Activated T-cell treated with anti-CD3 and anti-CD28 coated beads, Interleukin-2, amount 50 U/mL, for 4 hours (primary cell): ENCODE data around the gene SSBP3. TPM values are rescaled to one million over a fixed set of nuclear protein-coding genes. Genes with fewer than 3 reads are reported as not detected.

Experiments used
- ATAC-seq, 2 donors: fragments of 200-7000 bp; cut with Tn5 transposase; one replicate each; pipeline ENCODE4 v1.10.0; 2021
- DNase-seq: peaks from one replicate; pipeline ENCODE4 v3.0.0-alpha.2; 2020
- H3K27me3 Mint-ChIP-seq: one replicate; pipeline ENCODE4 v1.8.0; 2021; ENCODE audit warnings: low read depth, mixed read lengths
- H3K36me3 Mint-ChIP-seq: one replicate; pipeline ENCODE4 v1.8.0; 2022; ENCODE audit warnings: mixed read lengths; ENCODE audit not compliant: insufficient read depth
- H3K4me1 Mint-ChIP-seq: one replicate; pipeline ENCODE4 v1.8.0; 2021; ENCODE audit warnings: low read depth, mixed read lengths
- H3K4me3 Mint-ChIP-seq: one replicate; pipeline ENCODE4 v1.8.0; 2021; ENCODE audit warnings: mild to moderate bottlenecking, moderate library complexity, mixed read lengths
- H3K9me3 Mint-ChIP-seq: one replicate; pipeline ENCODE4 v1.8.0; 2021; ENCODE audit warnings: mixed read lengths
- total RNA-seq, 3 donors: library from RNA; stranded (reverse); gene quantifications; one replicate each; pipeline ENCODE4 v1.2.1, GENCODE V29; 2021

The SSBP3 gene
- total RNA-seq, 3 donors from 2014 or later = 36.2 to 39.1 (median 37.5) TPM

- Mint-ChIP-seq H3K9me3 (no peaks in the 10 kb centered on the region), H3K4me1 (peaks cover 76% of the 10 kb centered on the region), H3K27me3 (no peaks in the 10 kb centered on the region), H3K36me3 (peaks cover 13% of the 10 kb centered on the region), H3K4me3 (no peak overlapping the region)
- ATAC-seq = no peak
- DNase-seq = no peak
These were observed 29.0 kb downstream of the SSBP3 start for GRCh38 chr1:54377040-54377691.

DNA sequence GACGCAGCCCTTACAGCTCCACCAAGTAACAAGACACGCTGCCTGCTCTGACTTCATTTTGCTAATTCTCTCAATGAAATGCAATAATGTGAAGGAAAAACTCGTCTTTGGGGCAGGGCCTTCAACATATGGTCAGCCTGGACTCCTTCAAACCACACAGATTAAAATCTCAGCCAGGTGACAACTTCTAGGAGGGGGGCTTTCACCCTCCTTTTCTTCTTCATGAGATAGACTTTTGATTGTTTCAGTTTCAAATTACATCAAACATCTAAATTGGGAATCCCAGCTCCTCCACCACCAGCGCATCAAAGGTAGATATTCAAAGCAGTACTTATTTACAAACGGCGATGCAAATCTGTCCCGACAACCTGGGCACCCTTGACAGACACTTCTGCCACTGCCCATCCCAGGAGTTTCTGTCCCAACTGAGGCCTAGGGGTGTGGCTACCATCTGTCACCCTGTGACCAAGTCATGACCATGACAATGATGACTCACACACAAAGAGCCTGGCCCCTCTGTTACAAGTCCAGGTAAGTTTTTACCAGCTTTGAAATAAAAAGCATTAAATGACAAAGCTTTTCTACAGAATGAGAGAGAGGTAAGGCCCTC lies 29.7 kb downstream of the SSBP3 start:
- Mint-ChIP-seq H3K27me3 (no peaks in the 10 kb centered on the region), H3K36me3 (peaks cover 12% of the 10 kb centered on the region), H3K4me1 (peaks cover 77% of the 10 kb centered on the region), H3K4me3 (no peak overlapping the region), H3K9me3 (no peaks in the 10 kb centered on the region)
- peak; percentile 73 to 75 for ATAC-seq
- DNase-seq = no peak

DNA sequence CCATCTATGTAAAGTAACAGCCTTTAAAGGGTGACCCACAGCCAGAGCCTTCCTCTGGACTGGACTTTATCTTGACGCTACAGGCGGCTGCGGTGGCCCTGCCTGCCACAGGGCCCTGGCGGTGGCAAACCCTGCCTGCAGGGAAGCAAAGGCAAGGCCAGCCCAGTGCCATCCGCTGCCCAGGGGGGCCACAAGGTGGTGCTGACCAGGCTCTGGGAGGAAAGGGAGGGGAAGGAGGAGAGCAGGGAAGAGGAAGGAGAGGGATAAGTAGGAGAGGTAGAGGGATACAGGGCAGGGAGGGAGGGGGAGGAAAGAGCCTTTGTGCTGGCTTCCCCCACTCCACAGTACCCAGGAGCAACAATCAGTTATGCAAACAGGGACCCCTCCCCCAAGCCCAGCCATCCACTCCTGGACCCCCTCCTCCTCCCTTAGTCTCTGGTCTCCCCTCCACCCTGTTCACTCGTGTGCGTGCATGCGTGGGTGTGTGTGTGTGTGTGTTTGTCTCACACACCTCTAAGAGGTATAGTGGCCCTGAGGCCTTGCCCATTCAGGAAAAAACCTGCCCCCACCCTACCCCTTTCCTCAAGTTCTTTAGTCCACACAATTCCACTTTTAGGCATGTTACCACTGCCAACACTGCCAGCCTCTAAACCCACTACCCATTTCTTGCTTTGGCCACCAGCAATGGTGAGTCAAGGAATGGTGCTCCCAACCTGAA lies 30.3 kb downstream of the SSBP3 start:
- DNase-seq (no peak), ATAC-seq (no peak)
- Mint-ChIP-seq H3K9me3 (no peaks in the 10 kb centered on the region), H3K4me3 (no peak overlapping the region), H3K4me1 (peaks cover 74% of the 10 kb centered on the region), H3K27me3 (no peaks in the 10 kb centered on the region), H3K36me3 (peaks cover 10% of the 10 kb centered on the region)

DNA sequence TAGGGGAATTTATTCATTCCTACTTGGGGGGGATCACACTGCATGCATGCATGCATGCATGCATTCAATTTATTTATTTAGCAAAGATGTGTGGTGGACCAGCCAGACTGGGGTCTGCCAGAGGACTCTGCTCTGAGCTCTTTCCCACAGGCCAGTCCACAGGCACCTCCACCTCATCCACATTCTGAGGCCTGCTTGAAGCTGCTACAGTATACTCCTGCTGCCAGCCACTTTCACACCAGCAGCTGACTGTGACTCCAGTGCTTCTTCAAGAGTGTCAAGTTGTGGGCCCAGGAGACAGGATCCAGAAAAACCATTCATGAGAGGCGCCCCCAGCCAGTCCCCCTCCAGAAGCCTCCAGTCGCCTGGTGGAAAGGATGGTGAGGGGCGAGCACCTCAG lies 30.9 kb downstream of the SSBP3 start:
- H3K4me1 Mint-ChIP-seq = peaks cover 68% of the 10 kb centered on the region
- H3K4me3 Mint-ChIP-seq = no peak overlapping the region
- ATAC-seq = no peak
- H3K27me3 Mint-ChIP-seq = no peaks in the 10 kb centered on the region
- DNase-seq = no peak
- H3K9me3 Mint-ChIP-seq = no peaks in the 10 kb centered on the region
- peaks cover 10% of the 10 kb centered on the region for H3K36me3 Mint-ChIP-seq

- H3K4me3 Mint-ChIP-seq = no peak overlapping the region
These were observed 31.4 kb downstream of the SSBP3 start for GRCh38 chr1:54374766-54375165.

GRCh38 chr1:54372978-54373377 lies 33.2 kb downstream of the SSBP3 start:
- no peak for DNase-seq
- H3K9me3 Mint-ChIP-seq = no peaks in the 10 kb centered on the region
- no peak overlapping the region for H3K4me3 Mint-ChIP-seq
- ATAC-seq = no peak
- peaks cover 5% of the 10 kb centered on the region for H3K36me3 Mint-ChIP-seq
- peaks cover 50% of the 10 kb centered on the region for H3K4me1 Mint-ChIP-seq
- no peaks in the 10 kb centered on the region for H3K27me3 Mint-ChIP-seq

More at GRCh38 chr1:54374766-54375165, 31.4 kb downstream of the SSBP3 start:
- peaks cover 64% of the 10 kb centered on the region for H3K4me1 Mint-ChIP-seq
- no peak for DNase-seq
- H3K36me3 Mint-ChIP-seq = peaks cover 8% of the 10 kb centered on the region
- no peaks in the 10 kb centered on the region for H3K27me3 Mint-ChIP-seq
- no peaks in the 10 kb centered on the region for H3K9me3 Mint-ChIP-seq
- no peak for ATAC-seq

DNA sequence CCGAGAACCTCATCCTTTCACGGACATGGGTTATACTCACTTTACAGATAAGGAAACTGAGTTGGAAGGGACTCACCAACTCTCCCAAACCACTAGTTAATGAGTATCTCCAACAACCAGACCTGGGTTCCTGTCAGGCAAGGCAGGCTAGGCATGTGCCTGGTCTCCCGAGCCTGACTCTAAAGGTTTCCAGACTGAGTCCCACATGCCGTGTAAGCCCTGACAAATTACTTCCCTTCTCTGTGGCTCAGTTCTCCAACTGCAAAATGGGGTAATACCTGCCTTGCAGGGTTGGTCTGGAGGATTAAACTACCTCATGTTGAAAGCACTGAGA lies 34.3 kb downstream of the SSBP3 start:
- H3K4me3 Mint-ChIP-seq = no peak overlapping the region
- no peaks in the 10 kb centered on the region for H3K9me3 Mint-ChIP-seq
- ATAC-seq (no peak), DNase-seq (no peak)
- H3K27me3 Mint-ChIP-seq = no peaks in the 10 kb centered on the region
- peaks cover 5% of the 10 kb centered on the region for H3K36me3 Mint-ChIP-seq
- H3K4me1 Mint-ChIP-seq = peaks cover 41% of the 10 kb centered on the region

GRCh38 chr1:54371038-54371941 lies 34.9 kb downstream of the SSBP3 start:
- no peak for ATAC-seq

DNA sequence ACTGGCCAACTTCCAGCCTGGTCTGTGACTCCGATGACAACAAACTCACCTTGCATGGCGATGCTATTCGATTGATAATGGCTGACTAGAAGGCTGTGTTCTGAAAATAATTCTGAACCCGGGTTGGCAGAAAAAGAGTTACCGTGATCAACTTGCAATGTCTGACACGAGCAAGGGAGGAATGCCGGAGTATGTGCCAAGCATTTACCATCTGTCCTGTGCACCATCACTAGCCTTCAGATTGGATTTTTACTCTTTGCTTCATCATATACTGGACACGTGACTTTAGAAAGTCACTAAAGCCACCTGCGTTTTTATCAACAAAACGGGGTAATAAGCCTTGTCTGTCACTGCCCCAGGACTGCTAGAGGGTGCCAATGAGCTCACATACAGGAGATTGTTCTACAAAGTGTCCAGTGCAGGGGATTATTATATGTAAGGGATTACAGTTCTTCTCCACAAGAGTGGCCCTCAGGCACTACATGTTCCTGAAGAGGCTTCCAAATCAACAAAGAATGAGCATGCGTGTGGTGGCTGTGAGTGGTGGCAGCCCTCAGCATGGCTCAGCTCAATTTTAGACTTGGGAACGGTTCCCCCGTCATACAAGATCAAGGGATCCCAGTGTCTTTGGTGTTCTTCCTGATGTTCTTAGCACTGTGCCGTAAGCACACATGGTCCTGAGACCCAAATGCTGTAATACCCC lies 35.8 kb downstream of the SSBP3 start:
- no peak for ATAC-seq
- Mint-ChIP-seq H3K36me3 (no peaks in the 10 kb centered on the region), H3K4me1 (peaks cover 37% of the 10 kb centered on the region), H3K27me3 (no peaks in the 10 kb centered on the region), H3K4me3 (no peak overlapping the region), H3K9me3 (no peaks in the 10 kb centered on the region)
- DNase-seq = no peak

More at GRCh38 chr1:54371038-54371941, 34.9 kb downstream of the SSBP3 start:
- no peak for DNase-seq
- Mint-ChIP-seq H3K9me3 (no peaks in the 10 kb centered on the region), H3K4me3 (no peak overlapping the region), H3K36me3 (peaks cover 2% of the 10 kb centered on the region), H3K4me1 (peaks cover 34% of the 10 kb centered on the region), H3K27me3 (no peaks in the 10 kb centered on the region)

- DNase-seq (no peak), ATAC-seq (no peak)
- Mint-ChIP-seq H3K4me1 (peaks cover 33% of the 10 kb centered on the region), H3K9me3 (no peaks in the 10 kb centered on the region), H3K27me3 (no peaks in the 10 kb centered on the region), H3K36me3 (no peaks in the 10 kb centered on the region), H3K4me3 (no peak overlapping the region)
These were observed 38.6 kb downstream of the SSBP3 start for GRCh38 chr1:54367613-54368012.

GRCh38 chr1:54365847-54366246 lies 40.3 kb downstream of the SSBP3 start:
- no peak for ATAC-seq

DNA sequence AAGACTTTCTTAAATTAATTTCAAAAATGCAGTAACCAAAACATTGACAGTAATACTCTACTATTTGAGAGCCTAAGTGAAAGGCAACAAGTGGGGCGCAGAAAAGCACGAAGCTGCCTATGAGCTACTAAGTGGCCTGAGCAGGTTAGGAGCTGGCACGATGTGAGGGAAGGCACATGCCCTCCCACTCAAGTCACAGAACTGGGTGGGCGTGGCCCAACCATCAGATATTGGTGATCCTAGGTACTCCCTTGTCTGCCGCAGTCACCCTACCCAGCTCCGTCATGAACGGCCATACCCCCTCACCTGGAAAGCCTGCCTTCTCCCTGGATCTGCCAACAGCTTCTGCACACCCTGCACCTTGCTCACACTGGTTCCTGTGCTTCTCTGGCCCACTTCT lies 40.8 kb downstream of the SSBP3 start:
- Mint-ChIP-seq H3K4me1 (peaks cover 36% of the 10 kb centered on the region), H3K27me3 (no peaks in the 10 kb centered on the region), H3K4me3 (no peak overlapping the region), H3K9me3 (no peaks in the 10 kb centered on the region), H3K36me3 (no peaks in the 10 kb centered on the region)
- ATAC-seq (no peak), DNase-seq (no peak)

More at GRCh38 chr1:54365847-54366246, 40.3 kb downstream of the SSBP3 start:
- Mint-ChIP-seq H3K36me3 (no peaks in the 10 kb centered on the region), H3K4me3 (no peak overlapping the region), H3K4me1 (peaks cover 36% of the 10 kb centered on the region), H3K27me3 (no peaks in the 10 kb centered on the region), H3K9me3 (no peaks in the 10 kb centered on the region)
- DNase-seq = no peak

- peaks cover 40% of the 10 kb centered on the region for H3K4me1 Mint-ChIP-seq
- no peak overlapping the region for H3K4me3 Mint-ChIP-seq
- DNase-seq (no peak), ATAC-seq (no peak)
- no peaks in the 10 kb centered on the region for H3K36me3 Mint-ChIP-seq
- H3K9me3 Mint-ChIP-seq = no peaks in the 10 kb centered on the region
- no peaks in the 10 kb centered on the region for H3K27me3 Mint-ChIP-seq
These were observed 41.2 kb downstream of the SSBP3 start for GRCh38 chr1:54364995-54365394.

DNA sequence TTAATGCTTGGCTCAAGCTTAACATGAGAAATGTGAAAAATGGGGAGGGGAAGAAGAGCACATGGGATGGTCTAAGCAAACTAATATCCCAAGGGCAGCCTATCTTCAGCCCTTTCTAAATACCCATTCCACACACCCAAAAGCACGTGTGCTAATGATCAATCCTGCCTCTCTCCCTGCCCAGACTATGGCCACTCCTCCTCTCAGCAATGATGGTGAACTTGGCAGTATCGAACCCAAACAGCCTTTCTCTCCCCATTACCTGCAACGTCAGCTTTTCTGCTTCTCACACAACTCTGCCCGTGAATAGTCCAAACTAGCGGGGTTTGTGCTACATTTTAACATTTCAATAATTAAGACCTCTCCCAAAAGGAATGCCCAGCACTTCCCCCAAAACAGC lies 41.6 kb downstream of the SSBP3 start:
- no peak for DNase-seq
- Mint-ChIP-seq H3K9me3 (no peaks in the 10 kb centered on the region), H3K4me1 (peaks cover 44% of the 10 kb centered on the region), H3K36me3 (no peaks in the 10 kb centered on the region), H3K27me3 (no peaks in the 10 kb centered on the region), H3K4me3 (no peak overlapping the region)
- no peak for ATAC-seq
